ENCODE measurements around the gene CAMK2A. TPM values are rescaled to one million over a fixed set of nuclear protein-coding genes. Genes with fewer than 3 reads are reported as not detected.

Gene CAMK2A
- total RNA-seq, 1 donor from 2014 or later: not detected

GRCh38 chr5:150195736-150196485 is 93.7 kb downstream of the CAMK2A start:
- Mint-ChIP-seq H3K4me1 (ENCODE audit: unreplicated experiment) (no peaks in the 10 kb centered on the region), H3K27me3 (ENCODE audit: unreplicated experiment) (peaks cover 49% of the 10 kb centered on the region), H3K36me3 (ENCODE audit: unreplicated experiment) (no peaks in the 10 kb centered on the region), H3K27ac (ENCODE audit: unreplicated experiment) (no peak overlapping the region), H3K4me3 (ENCODE audit: unreplicated experiment) (no peak overlapping the region), H3K9me3 (ENCODE audit: unreplicated experiment) (no peaks in the 10 kb centered on the region)
- DNase-seq (ENCODE audit: extremely low spot score, unreplicated experiment): no peak
- TF ChIP-seq CTCF (IDR thresholded peaks at IDR 0.05): no peak

GRCh38 chr5:150192462-150192861 is 97.1 kb downstream of the CAMK2A start:
- H3K4me3 Mint-ChIP-seq (ENCODE audit: unreplicated experiment): no peak overlapping the region
- H3K4me1 Mint-ChIP-seq (ENCODE audit: unreplicated experiment): no peaks in the 10 kb centered on the region
- no peak for TF ChIP-seq CTCF (IDR thresholded peaks at IDR 0.05)
- DNase-seq (ENCODE audit: extremely low spot score, unreplicated experiment): no peak
- no peaks in the 10 kb centered on the region for H3K9me3 Mint-ChIP-seq (ENCODE audit: unreplicated experiment)
- H3K36me3 Mint-ChIP-seq (ENCODE audit: unreplicated experiment): no peaks in the 10 kb centered on the region
- no peak overlapping the region for H3K27ac Mint-ChIP-seq (ENCODE audit: unreplicated experiment)
- H3K27me3 Mint-ChIP-seq (ENCODE audit: unreplicated experiment): peaks cover 44% of the 10 kb centered on the region

GRCh38 chr5:150190987-150191386 is 98.6 kb downstream of the CAMK2A start:
- no peak for TF ChIP-seq CTCF (IDR thresholded peaks at IDR 0.05)
- no peak overlapping the region for H3K4me3 Mint-ChIP-seq (ENCODE audit: unreplicated experiment)
- no peaks in the 10 kb centered on the region for H3K9me3 Mint-ChIP-seq (ENCODE audit: unreplicated experiment)
- no peak overlapping the region for H3K27ac Mint-ChIP-seq (ENCODE audit: unreplicated experiment)
- peaks cover 42% of the 10 kb centered on the region for H3K27me3 Mint-ChIP-seq (ENCODE audit: unreplicated experiment)
- no peaks in the 10 kb centered on the region for H3K4me1 Mint-ChIP-seq (ENCODE audit: unreplicated experiment)
- DNase-seq (ENCODE audit: extremely low spot score, unreplicated experiment): no peak
- no peaks in the 10 kb centered on the region for H3K36me3 Mint-ChIP-seq (ENCODE audit: unreplicated experiment)

GRCh38 chr5:150190503-150190979 is 99.0 kb downstream of the CAMK2A start:
- H3K9me3 Mint-ChIP-seq (ENCODE audit: unreplicated experiment): no peaks in the 10 kb centered on the region
- no peak for TF ChIP-seq CTCF (IDR thresholded peaks at IDR 0.05)
- no peak for DNase-seq (ENCODE audit: extremely low spot score, unreplicated experiment)
- no peaks in the 10 kb centered on the region for H3K36me3 Mint-ChIP-seq (ENCODE audit: unreplicated experiment)
- H3K4me3 Mint-ChIP-seq (ENCODE audit: unreplicated experiment): no peak overlapping the region
- no peaks in the 10 kb centered on the region for H3K4me1 Mint-ChIP-seq (ENCODE audit: unreplicated experiment)
- peaks cover 42% of the 10 kb centered on the region for H3K27me3 Mint-ChIP-seq (ENCODE audit: unreplicated experiment)
- no peak overlapping the region for H3K27ac Mint-ChIP-seq (ENCODE audit: unreplicated experiment)

- Mint-ChIP-seq H3K27ac (ENCODE audit: unreplicated experiment) (no peak within 1 kb of the TSS), H3K4me3 (ENCODE audit: unreplicated experiment) (no peak within 1 kb of the TSS), H3K9me3 (ENCODE audit: unreplicated experiment) (no peaks in the 10 kb centered on the region)
These were observed 99.7 kb downstream of the CAMK2A start, which contains the start of gene SLC6A7 for GRCh38 chr5:150189728-150190502. TSS of gene SLC6A7 (plus strand) at chr5:150190062. CDS start at chr5:150190328, 266 bp downstream.

More at GRCh38 chr5:150189728-150190502, 99.7 kb downstream of the CAMK2A start, which contains the start of gene SLC6A7:
- Mint-ChIP-seq H3K36me3 (ENCODE audit: unreplicated experiment) (no peaks in the 10 kb centered on the region), H3K27me3 (ENCODE audit: unreplicated experiment) (peaks cover 42% of the 10 kb centered on the region), H3K4me1 (ENCODE audit: unreplicated experiment) (no peaks in the 10 kb centered on the region)
- no peak for DNase-seq (ENCODE audit: extremely low spot score, unreplicated experiment)
- no peak for TF ChIP-seq CTCF (IDR thresholded peaks at IDR 0.05)

All from osteocyte (in vitro differentiated cells).